GM10266 (cell line): Measurements from ENCODE around the gene SEC24B.
A peak's percentile ranks its signal among the peaks of the same experiment; 100 is the strongest.

ENCODE experiments used
- DNase-seq: peaks from one replicate; pipeline ENCODE4 v3.0.0; 2012; ENCODE audit errors: extremely low spot score
- CTCF ChIP-seq: IDR thresholded peaks from 2 replicates; pipeline ENCODE4 v1.5.1; 2012; ENCODE audit warnings: mild to moderate bottlenecking, low read depth; ENCODE audit not compliant: control insufficient read depth, insufficient read depth; ENCODE audit errors: missing control alignments

The SEC24B gene

DNA sequence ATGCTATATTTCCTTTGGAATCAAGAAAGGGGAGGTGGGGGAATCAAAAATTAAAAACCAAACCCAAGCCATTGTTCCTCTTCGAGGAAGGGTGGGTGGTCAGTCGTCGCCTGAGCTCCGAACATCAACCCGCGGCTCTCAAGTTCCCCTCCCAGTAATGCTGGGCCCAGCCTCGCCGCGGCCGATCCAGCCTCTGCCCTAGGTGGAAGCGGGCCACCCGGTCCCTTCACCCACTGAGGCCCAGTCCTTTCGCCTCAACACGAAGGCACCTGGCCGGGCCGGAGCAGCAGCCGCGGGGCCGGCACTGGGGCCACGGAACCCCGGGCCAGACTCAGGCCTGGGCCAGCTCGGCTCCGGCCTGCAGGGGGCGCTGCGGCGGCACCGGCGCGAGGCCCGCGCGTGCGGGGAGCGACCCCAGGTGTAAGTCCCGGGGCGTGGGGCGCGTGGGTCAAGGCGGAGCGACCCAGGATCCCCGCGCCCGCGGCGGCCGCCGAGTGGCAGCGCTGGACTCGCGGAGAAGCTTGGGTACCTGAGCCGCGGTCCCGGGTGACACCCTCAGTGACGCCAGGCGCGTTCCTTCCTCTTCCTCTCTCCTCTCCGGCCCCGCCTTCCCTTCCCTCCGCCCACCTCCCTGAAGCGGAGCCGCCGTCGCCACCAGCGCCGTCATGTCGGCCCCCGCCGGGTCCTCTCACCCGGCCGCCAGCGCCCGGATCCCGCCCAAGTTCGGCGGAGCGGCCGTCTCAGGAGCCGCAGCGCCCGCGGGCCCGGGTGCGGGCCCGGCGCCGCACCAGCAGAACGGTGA, at the start of gene SEC24B:
TSS of gene SEC24B (plus strand) at position 611 of the 802 bp plus-strand sequence. CDS start at position 666, 55 bp downstream.
- DNase-seq, result peak; percentile 92

GRCh38 chr4:109383823-109384222, 49.8 kb upstream of the SEC24B start:
- DNase-seq, result no peak
- no peak for TF ChIP-seq CTCF

More for the DNA sequence above, at the start of gene SEC24B:
- peak; percentile 94 for TF ChIP-seq CTCF

- TF ChIP-seq CTCF, result no peak
- no peak for DNase-seq
Observed at GRCh38 chr4:109385260-109385659, 48.4 kb upstream of the SEC24B start.

DNA sequence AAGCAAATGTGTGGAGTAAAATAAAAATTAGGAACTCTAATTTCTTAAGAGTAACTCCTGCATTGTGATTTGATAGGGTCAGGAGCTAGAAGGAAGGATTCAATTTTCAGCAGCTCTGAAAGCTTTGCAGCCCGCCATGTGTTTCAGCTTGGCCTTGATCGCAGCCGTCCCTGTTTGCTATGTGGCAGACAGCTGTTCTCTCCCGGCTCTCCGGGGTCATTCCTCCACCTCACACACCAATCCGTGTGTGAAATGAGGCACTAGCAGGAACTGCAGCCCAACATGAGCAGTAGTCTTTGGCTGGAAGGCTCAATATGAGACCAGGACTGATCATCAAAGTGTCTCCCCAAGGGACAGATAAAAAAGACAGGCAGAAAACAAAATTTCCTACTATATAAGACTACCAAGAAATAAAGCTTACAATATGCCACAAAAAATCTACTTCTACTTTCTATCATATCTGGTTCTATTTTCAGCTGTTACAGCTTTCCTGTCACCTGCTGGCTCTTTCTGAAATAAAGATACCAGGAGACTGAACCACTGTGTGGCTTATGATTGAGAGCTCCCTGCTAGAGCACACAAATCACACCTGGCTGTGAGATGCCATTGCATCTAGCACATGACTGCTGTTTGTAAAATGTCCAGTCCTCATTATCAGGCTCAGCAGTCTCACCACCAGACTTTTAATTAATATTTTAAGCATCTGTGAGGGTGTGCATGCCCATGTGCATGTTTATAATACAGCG, 44.1 kb upstream of the SEC24B start:
- DNase-seq, result no peak
- TF ChIP-seq CTCF, result no peak

DNA sequence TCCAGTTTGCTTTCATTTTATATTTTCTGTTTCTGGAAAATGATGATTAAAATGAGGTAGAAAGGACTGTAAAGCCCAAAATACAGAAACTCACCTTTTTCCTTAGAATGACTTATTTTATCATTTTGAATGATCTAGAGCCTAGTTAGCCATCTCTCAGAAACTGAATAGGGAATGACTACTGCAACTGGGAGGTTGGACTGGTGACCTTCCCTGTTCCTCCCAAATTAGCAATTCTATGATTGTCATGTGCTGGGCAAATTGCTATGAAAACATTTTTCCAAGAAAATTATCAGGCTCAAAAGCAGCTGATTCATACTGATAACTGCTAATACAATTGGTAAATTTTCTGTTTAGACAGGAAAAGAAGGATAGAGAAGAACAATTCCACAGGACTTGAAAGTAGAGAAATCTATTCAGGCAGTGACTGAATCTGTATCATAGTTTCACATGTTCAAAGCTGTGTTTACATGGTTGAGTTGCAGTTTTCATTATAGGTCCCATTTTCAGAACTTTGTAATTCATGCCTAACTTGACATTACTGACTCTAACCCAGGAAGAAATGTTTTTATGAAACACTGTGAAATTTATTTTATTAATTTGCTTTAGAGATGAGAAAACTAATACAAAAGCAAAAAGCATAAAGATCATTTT, 43.4 kb upstream of the SEC24B start:
- TF ChIP-seq CTCF, result no peak
- no peak for DNase-seq

DNA sequence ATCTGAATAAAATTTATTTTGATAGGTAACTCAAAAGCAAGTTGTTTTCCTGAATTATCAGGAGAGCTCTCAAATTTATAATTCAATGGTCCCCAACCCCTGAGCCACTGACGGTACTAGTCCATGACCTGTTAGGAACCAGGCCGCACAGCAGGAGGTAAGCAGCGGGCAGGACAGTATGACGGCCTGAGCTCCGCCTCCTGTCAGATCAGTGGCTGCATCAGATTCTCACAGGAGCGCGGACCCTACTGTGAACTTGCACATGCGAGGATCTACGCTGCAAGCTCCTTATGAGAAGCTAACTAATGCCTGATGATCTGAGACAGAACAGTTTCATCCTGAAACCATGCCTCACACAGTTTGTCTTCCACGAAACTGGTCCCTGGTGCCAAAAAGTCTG, 37.9 kb upstream of the SEC24B start:
- DNase-seq, result no peak

More for the DNA sequence above, 37.9 kb upstream of the SEC24B start:
- no peak for TF ChIP-seq CTCF
